Measurements from ENCODE around the gene ATP2B1. TPM values are rescaled to one million over a fixed set of nuclear protein-coding genes. Genes with fewer than 3 reads are reported as not detected.

The ATP2B1 gene
- total RNA-seq, 1 experiment from 2014 or later: 221 TPM

DNA sequence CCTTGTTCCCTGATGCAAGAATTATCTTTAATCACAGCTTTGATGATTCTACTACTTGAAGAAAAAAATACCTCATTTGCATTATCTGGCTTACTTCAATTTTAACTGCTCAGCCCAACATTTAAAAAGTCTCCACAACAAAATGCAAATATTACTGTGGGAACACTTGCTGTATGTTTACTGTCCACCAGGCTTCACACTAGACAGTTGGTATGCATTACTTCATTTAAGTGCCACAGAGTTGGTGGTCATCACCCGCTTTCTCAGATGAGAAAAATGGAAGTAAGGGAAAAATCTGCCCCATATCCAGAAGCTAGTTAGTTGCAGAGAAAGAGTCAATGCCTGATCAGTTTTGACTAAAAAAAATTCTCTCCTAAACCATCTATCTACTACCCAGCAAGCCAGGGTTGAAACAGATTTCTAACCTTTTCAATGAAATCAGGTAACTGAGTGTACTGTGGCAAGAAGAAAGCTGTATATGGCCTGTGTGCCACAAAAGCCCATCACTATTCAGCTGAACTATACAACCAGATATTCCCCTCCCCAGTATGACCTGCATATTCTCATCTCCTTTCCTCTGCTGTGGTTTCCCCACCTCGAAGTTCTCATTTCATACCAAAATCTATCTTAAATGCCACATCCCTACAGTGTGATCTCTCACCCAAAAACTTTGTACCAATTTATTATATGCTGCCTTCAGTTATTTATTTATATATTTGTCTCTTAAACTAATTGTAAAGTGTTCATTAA lies 90.3 kb downstream of the ATP2B1 start:
- H3K27me3 Mint-ChIP-seq (ENCODE audit: insufficient read depth, unreplicated experiment): no peaks in the 10 kb centered on the region
- TF ChIP-seq, protein P1, sequence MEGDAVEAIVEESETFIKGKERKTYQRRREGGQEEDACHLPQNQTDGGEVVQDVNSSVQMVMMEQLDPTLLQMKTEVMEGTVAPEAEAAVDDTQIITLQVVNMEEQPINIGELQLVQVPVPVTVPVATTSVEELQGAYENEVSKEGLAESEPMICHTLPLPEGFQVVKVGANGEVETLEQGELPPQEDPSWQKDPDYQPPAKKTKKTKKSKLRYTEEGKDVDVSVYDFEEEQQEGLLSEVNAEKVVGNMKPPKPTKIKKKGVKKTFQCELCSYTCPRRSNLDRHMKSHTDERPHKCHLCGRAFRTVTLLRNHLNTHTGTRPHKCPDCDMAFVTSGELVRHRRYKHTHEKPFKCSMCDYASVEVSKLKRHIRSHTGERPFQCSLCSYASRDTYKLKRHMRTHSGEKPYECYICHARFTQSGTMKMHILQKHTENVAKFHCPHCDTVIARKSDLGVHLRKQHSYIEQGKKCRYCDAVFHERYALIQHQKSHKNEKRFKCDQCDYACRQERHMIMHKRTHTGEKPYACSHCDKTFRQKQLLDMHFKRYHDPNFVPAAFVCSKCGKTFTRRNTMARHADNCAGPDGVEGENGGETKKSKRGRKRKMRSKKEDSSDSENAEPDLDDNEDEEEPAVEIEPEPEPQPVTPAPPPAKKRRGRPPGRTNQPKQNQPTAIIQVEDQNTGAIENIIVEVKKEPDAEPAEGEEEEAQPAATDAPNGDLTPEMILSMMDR (IDR thresholded peaks at IDR 0.05; ENCODE audit: unreplicated experiment): no peak
- H3K4me1 Mint-ChIP-seq (ENCODE audit: insufficient read depth, unreplicated experiment): no peaks in the 10 kb centered on the region
- BruUV-seq (replicated peaks): no TSS peak
- peaks cover 48% of the 10 kb centered on the region for H3K36me3 Mint-ChIP-seq (ENCODE audit: insufficient read depth, unreplicated experiment)
- no peak for DNase-seq (ENCODE audit: unreplicated experiment)
- H3K4me3 Mint-ChIP-seq (ENCODE audit: unreplicated experiment): no peak overlapping the region
- intact Hi-C loops (cut with micrococcal nuclease): no loop called here
- POLR2A ChIA-PET: interaction anchor here (0.7 to 1.0 kb wide), 3 partner anchors 11 to 75 kb away, joined by 3 to 4 read pairs (median 3); no protein-coding TSS in a partner anchor
- H3K9me3 Mint-ChIP-seq (ENCODE audit: unreplicated experiment): no peaks in the 10 kb centered on the region
- no peak overlapping the region for H3K27ac Mint-ChIP-seq (ENCODE audit: low read depth, unreplicated experiment)
- CTCF ChIA-PET: interaction anchor here (0.6 to 1.0 kb wide), 4 partner anchors 18 to 80 kb away, joined by 3 to 6 read pairs (median 4); no protein-coding TSS in a partner anchor

DNA sequence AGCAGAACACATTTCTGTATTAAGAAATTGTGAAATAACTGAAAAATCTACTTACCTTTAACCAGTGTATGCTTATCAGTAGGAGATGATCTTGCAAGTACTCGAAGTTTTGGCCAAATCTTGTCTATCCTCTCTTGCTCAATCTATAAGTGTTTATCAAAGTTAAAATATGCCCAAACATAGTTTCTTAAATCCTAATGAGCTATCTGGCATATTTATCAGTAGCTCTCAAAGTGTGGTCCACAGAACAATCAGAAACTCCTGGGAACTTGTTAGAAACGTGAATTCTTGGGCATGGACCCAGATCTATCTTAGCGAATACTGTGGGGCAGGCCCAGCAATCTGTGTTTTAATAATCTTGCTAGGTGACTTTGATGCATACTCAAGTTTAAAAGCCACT lies 98.3 kb downstream of the ATP2B1 start:
- TF ChIP-seq, protein P1 (IDR thresholded peaks at IDR 0.05; ENCODE audit: unreplicated experiment): no peak
- no peak for DNase-seq (ENCODE audit: unreplicated experiment)
- Mint-ChIP-seq H3K9me3 (ENCODE audit: unreplicated experiment) (no peaks in the 10 kb centered on the region), H3K4me1 (ENCODE audit: insufficient read depth, unreplicated experiment) (no peaks in the 10 kb centered on the region), H3K4me3 (ENCODE audit: unreplicated experiment) (no peak overlapping the region), H3K36me3 (ENCODE audit: insufficient read depth, unreplicated experiment) (peaks cover 71% of the 10 kb centered on the region), H3K27ac (ENCODE audit: low read depth, unreplicated experiment) (no peak overlapping the region), H3K27me3 (ENCODE audit: insufficient read depth, unreplicated experiment) (no peaks in the 10 kb centered on the region)
- CTCF ChIA-PET: no interaction called here
- POLR2A ChIA-PET: no interaction called here
- no TSS peak for BruUV-seq (replicated peaks)
- intact Hi-C loops (cut with micrococcal nuclease): no loop called here

DNA sequence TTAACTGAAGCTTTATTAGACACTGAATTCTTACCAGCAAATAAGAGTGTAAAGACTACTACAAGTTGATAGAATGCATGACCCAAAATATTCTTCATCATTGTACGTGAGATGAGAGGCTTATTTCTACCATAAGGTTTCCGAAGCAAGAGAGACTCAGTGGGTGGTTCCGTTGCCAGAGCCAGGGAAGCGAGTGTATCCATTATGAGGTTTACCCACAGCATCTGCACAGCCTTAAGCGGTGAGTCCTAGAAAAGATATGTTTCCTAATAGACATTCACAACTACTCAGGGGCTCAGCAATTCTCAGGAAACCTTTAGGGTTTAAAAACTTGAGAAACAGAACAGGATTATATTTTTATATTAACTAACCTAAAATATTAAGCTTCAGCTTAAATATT lies 105.0 kb downstream of the ATP2B1 start:
- intact Hi-C loops (cut with micrococcal nuclease): no loop called here
- CTCF ChIA-PET: interaction anchor here (0.6 to 1.2 kb wide), 4 partner anchors 10 to 368 kb away, joined by 3 to 4 read pairs (median 4); no protein-coding TSS in a partner anchor
- Mint-ChIP-seq H3K36me3 (ENCODE audit: insufficient read depth, unreplicated experiment) (peaks cover 81% of the 10 kb centered on the region), H3K4me3 (ENCODE audit: unreplicated experiment) (no peak overlapping the region), H3K27me3 (ENCODE audit: insufficient read depth, unreplicated experiment) (no peaks in the 10 kb centered on the region), H3K4me1 (ENCODE audit: insufficient read depth, unreplicated experiment) (no peaks in the 10 kb centered on the region), H3K27ac (ENCODE audit: low read depth, unreplicated experiment) (no peak overlapping the region), H3K9me3 (ENCODE audit: unreplicated experiment) (no peaks in the 10 kb centered on the region)
- POLR2A ChIA-PET: interaction anchor here (0.9 kb wide), 1 partner anchor 14 kb away, joined by 4 read pairs; no protein-coding TSS in a partner anchor
- TSS peak; percentile 18 for BruUV-seq (replicated peaks)
- no peak for DNase-seq (ENCODE audit: unreplicated experiment)
- TF ChIP-seq, protein P1 (IDR thresholded peaks at IDR 0.05; ENCODE audit: unreplicated experiment): no peak

DNA sequence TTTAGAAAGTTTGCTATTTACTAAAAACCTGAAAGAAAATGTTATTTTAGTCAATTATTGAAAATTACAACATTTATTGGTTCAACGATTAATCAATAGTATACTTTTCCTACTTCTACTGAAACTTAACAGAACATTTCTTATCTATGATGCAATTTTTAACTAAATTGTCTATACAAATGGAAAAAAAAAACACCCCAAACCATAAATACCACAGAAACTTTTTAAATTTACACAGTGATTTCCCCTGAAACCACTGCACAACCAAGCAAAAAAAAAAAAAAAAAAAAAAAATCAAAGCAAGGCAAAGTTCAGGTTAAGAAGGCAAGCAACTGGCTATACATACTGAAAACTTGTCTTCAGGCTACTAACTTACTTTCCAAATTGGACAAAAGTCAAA lies 110.9 kb downstream of the ATP2B1 start:
- Mint-ChIP-seq H3K27me3 (ENCODE audit: insufficient read depth, unreplicated experiment) (no peaks in the 10 kb centered on the region), H3K4me1 (ENCODE audit: insufficient read depth, unreplicated experiment) (no peaks in the 10 kb centered on the region), H3K27ac (ENCODE audit: low read depth, unreplicated experiment) (no peak overlapping the region), H3K9me3 (ENCODE audit: unreplicated experiment) (no peaks in the 10 kb centered on the region), H3K4me3 (ENCODE audit: unreplicated experiment) (no peak overlapping the region), H3K36me3 (ENCODE audit: insufficient read depth, unreplicated experiment) (peaks cover 73% of the 10 kb centered on the region)
- POLR2A ChIA-PET: interaction anchor here (0.9 to 1.5 kb wide), 3 partner anchors 24 to 111 kb away, joined by 3 to 4 read pairs (median 3); partner anchors contain the start of gene ATP2B1
- TF ChIP-seq, protein P1 (IDR thresholded peaks at IDR 0.05; ENCODE audit: unreplicated experiment): no peak
- intact Hi-C loops (cut with micrococcal nuclease): no loop called here
- DNase-seq (ENCODE audit: unreplicated experiment): no peak
- BruUV-seq (replicated peaks): no TSS peak
- CTCF ChIA-PET: interaction anchor here (1.0 to 1.3 kb wide), 3 partner anchors 11 to 111 kb away, joined by 3 to 4 read pairs (median 3); partner anchors contain the start of gene ATP2B1
